DMS53 treated with DMSO at 0.1 percent for 48 hours (cell line): ENCODE data around the gene SMIM41.

ENCODE experiments used
- DNase-seq: peaks from one replicate; lab custom pipeline; 2025; ENCODE audit not compliant: unreplicated experiment; lab: John Stamatoyannopoulos, UW

Gene SMIM41

DNA sequence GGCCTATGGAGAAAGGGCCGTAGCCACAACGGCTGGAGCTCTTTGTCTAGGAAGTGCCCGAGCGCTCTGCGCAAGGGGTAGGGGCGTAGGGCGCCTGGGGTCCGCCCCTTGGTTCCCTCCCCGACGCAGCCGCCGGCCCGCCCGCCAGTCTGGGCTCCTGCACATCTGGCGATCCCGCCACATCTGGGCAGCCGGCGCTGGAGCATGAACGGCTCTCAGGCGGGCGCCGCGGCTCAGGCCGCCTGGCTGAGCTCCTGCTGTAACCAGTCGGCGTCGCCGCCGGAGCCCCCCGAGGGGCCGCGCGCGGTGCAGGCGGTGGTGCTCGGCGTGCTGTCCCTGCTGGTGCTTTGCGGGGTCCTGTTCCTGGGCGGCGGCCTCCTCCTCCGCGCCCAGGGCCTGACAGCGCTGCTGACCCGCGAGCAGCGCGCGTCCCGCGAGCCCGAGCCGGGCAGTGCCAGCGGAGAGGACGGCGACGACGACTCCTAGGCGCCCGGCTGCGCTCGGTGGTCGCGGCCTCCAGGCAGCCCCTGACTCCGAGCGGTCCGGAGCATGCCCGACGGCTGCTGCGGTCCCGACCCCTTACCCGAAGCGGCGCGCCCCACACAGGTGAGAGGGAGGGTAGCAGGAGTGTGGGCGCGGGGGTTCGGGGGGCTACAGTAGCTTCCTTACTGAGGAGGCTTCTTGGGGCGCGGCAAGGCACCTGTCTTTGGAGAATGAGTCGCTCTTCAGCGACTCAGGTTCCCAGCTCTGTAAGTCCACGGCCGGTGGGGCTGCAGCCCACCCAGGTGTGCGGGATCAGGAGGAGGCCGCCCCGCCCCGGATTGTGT is at the start of gene SMIM41:
SMIM41 (plus strand) TSS at position 129 of the 827 bp plus-strand sequence; CDS start at position 205, 76 bp downstream.
- DNase-seq, result no peak

DNA sequence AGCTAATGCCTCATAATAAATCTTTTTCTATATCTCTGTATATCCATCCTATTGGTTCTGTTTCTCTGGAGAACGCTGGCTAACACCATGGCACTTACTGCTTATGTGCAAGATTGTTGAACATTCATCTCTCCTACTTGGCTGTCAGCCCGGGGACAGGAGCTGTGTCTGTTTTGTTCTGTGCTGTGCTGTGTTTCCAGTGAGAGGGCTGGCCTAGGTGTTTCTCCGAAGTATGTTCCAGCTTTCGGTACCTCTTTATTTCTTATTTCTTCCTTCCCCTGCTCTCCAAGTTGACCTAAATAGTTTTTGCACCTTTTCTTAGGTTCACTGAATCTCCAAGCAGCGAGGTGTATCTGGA is 47.1 kb upstream of the SMIM41 start:
- DNase-seq, result no peak

DNA sequence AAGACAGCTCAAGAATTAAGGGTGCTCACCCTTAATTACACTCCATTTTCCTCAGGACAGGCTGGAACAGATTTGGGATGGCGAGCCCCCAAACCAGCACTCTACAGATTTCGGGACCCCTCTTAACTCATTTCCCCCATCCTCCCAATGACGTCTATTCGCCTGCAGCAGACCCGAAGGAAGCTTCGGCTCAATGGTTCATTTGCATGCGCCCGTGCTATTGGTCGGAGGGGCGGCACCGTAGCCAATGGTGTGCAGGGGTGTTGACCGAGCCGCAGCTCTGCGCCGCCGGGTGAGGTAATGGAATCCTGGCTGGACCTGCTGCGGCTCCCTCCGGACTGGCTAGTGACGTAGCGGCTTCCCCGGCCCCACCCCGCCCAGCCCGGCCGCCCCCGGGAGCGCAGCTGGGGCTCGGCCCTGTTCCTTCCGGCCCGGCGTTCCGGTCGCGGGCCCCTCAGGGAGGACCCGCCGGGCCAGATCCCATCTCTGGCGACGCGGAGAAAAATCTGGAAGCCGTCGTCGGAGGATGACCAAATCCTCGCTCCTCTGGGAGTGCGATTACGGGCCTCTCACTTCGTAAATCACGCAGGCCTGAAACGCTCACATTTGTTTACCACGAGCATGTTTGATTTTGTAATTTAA is 46.6 kb upstream of the SMIM41 start:
- DNase-seq, result peak; percentile 95

DNA sequence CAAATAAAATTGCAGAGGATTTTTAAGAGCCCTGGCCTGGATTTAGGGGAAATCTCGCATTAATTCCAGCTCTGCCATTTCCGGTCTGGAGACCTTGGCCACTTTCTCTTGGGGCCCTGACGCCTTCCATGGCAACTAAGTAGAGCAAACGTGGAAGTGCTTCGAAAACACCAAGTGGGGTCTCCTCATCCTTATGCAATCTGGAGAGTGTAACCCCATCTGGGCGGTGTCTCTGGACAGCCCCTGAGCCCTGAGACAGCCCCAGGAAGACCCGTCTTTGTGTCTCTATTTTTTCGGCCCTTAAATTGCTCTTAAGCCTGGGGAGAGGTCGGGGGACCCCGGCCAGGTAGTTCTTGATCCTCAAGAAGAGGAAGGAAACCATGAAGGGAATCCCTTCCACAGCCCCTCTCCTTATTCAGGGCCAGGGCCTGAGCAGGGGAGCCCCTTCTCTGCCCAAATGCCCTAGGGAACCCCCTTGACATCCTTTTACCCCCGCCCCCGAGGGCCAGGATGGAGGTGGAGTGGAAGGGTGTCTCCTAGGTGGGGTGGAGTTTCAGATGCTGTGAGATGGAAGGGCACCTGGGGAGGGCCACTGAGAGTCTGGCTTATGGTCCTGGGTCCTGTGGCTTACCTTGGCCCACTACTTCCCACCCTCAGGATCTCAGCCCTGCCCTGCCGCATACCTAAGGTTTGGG is 45.9 kb upstream of the SMIM41 start:
- no peak for DNase-seq

DNA sequence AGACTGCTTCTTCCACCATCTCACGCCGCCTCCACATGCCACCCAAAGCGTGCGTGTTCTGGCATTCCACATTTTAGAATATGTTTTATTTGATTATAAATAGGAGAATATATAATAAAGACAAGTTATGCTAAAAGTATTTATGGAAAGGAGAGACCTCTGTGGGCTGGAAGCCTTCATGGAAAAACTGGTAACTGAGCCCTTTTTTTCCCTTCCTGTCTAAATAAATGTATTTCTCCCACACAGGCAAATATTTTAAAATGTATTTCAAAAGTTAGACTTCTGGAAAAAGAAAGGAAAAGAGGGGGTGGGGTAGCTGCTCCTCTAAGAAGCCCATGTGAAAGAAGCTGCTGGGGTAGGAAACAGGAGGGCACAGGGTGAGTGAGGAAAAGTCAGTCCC is 44.3 kb upstream of the SMIM41 start:
- DNase-seq, result no peak

DNA sequence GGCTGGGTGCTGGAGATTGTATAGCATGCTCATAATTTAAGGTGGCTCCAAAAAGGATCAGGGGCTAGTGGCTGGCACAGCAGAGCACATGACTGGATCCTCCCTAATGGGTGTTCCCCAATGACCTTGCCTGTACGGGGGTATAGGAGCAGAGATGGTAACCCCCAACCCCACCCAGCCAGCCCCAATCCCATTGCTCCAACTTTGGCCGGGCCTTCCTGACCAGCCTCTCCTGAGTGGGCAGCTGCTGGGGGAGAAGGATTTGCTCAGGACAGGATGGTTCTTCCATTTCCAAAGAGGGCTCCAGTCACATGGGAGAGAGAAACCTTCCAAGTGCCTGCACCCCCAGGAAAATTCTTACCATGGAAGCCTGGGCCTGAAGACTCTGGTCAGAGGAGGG is 43.6 kb upstream of the SMIM41 start:
- no peak for DNase-seq

DNA sequence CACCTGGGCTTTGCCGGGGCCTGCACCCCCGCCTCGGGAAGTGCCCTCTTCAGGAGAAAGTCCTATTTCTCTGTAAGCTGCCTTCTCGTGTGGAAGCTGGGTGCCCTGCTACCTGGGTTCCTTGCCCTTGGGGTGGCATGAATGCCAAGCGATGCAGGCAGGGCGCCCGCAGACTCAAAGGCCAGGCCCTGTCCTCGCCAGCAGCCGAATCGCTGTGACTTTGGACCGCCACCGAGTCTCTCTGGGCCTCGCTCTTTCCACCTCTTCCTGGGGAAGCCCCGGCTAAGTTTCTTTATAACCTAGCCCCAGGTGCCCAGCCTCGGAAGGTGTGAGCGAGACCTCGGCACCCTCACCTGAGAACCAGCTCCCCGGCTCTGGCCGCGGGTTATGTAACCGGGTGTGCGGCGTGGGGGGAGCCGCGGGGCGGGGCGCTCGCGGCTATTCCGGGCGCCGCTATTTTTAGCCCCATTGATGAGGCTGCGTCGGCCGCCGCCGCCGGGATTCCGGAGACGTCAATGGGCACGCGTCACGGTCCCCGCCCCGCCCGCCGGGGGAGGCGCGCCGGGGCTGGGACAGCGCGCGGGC is 42.8 kb upstream of the SMIM41 start:
- DNase-seq, result peak; percentile 50

DNA sequence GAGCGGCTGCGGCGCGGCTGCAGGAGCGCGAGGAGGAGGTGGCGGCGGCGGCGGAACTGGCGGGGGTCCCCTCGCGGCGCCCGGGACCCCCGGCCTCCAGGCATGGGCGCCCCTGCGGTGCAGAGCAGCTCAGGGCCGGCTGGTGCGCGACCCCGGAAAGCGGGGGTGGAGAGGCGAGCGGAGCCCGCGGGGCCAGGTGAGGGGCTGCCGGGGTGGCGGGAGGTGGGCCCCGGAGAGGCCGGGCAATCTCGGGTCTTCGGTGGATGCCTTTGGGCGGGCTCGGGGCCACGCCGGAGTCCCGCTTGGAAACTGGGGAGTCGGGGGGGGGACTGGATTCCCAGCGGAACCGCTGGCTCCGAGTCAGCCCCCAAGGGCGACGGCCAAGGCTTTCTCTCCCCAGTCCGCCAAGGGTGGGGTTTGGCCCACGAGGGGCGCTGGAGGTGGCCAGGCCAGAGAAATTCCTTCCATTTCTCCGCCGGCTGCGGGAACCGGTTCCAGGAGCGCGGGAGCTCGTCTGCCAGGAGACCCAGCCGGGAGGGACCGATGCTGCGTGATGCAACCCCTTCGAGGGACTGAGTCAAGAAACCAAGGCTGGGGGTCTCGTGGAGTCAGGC is 42.1 kb upstream of the SMIM41 start:
- DNase-seq, result no peak

DNA sequence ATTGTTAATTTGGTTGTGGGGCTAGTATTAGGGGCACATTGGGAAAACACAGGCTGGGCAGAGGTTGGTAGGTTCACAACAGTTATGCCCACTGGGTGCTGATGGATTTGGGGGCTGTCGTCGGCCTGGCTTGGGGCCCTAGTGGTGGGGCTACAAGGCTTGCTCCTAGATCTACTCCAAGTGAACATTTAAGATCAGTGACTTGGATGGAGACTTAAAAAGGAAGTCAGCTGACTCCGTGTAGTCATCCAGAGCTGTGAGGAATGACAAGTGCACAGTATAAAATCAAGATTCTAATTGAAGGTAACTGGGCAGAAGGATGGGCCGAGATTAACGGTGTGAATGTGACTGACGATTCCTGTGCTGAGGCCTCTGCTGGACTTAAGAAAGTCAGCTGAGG is 41.1 kb upstream of the SMIM41 start:
- no peak for DNase-seq

DNA sequence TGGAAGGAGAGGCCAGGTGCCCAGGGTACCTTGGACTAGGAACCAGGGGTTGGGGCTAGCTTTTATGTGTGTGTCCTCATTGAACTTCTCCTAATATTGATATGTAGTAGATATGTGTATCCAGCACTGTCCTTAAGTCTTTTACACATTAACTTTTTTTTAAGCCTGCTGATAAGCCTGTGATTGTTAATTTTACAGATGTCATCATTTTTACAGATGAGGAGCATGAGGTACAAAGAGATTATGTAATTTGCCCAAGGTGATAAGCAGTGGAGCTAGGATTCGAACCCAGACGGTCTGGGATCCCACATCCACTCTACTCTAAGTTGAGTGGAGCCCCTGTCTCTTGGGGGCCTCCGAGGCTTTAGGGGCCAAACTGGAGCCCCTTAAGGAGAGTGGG is 38.5 kb upstream of the SMIM41 start:
- no peak for DNase-seq

DNA sequence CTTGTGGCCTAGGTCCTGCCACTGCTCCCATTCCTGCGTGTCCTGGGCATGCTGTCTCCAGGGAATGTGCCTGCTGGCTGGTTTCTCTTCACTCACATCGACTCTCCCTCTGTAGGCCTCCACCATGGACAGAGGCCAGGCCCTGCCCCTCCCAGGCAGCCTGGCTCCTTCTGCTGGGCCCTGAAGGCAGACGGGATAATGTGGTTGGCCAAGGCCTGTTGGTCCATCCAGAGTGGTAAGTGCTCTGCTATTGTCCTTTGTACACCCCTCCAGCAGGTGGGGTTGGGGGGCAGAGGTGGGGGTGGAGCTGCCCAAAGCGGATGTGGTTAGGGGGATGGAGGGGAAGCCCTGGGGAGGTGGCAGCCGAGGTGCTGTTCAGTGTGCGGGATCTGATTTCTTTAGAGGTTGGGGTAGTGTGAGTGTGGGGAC is 37.8 kb upstream of the SMIM41 start:
- no peak for DNase-seq

DNA sequence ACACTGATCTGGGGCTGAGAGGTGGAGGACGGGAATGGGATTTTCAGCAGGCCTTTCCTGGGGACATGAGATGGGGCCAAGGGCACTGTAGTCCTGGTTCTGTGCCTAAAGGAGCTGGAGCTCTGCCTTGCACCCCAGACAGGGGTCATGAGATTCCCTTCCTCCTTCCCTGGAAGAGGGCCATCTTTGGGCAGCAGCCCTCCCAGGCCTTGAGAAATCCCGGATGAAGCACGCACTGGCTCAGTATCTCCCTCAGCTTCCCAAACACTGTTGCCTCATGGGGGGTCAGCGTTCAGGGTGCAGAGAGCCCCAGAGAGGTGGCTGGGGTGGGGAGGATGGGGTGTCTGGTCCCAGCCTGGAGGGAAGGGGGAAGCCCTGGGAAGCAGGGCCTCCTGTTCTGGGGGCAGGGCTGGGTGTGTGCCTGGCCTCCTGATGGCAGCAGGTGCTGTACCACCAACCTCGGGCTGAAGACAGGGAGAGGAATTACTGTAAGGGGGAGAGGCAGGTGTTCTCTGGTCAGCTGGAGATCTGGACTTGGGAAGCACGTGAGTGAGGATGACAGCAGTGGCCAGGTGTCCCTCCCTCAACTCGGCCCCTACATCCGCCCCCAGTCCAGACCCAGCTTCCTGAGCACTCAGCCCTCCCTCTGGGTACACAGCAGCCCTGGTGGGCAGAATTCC is 36.7 kb upstream of the SMIM41 start:
- peak; percentile 19 for DNase-seq

DNA sequence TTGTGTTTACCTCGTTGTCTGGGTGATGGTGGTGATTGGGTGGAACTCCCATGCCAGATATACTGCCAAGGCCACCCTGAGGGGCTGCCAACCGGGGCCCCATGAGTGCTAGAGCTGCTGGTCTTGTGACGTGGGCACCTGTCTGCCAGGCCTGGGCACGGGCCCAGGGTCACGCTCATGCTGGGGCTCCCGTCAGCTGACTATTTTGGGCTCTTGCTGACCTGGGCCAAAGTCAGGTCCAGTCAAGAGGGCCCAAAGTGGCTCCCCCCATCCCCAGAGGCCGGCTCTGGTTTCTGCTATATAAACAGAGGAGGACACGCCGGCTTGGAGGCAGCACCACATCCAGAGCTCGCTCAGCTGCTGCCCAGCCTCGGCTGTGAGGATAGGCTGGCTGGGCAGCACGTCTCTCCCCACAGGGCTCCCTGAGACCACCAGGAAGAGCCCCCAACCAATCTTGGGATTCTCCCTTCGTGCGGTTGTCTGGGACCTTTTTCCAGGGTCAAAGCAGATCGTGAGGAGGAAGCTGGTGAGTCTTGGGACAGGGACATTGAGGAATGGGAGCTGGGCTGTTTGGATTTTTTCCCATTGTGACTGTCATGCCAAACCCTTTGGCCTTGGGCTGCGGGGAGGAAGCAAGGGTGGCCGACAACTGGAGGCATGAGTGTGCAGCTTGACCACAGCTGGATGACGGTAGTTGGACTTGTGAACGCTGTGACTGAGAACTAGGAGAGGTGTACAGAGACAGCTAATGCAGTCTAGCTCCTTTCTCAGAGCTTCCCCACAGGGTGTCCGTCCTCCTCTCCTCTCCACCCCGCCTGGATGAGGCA is 35.9 kb upstream of the SMIM41 start:
- no peak for DNase-seq

DNA sequence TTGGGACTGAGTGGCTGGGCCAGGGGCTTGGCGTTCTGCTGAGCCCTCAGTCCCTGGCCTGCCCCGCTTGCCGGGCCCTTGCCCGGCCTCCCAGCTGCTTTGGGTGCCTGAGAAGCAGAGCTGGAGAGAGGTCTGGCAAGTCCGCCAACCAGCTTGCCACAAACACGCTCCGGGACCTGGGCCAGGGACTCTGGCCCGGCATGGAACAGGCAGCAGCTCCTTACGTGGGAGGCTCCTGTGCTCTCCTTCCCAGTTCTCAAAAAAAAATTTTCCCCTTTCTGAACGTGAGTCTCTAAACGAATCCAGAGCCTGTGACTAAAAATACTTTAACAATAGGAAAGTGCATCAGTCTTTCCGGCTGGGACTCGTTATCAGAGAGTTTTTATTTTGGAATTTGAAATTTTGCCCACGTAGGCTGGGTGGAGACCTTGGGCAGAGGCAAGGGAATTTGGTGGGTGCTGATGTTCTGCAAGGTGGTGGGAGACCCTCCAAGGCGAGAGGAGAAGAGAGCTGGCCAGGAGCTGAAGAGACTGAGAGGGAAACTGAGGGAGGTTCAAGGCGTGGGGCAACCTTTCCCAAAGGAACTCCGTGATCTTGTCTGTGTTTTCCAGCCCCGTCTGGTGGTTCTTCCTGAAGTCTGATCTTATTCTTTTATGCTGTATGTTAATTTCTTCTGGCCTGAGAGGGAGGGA is 35.1 kb upstream of the SMIM41 start:
- no peak for DNase-seq

DNA sequence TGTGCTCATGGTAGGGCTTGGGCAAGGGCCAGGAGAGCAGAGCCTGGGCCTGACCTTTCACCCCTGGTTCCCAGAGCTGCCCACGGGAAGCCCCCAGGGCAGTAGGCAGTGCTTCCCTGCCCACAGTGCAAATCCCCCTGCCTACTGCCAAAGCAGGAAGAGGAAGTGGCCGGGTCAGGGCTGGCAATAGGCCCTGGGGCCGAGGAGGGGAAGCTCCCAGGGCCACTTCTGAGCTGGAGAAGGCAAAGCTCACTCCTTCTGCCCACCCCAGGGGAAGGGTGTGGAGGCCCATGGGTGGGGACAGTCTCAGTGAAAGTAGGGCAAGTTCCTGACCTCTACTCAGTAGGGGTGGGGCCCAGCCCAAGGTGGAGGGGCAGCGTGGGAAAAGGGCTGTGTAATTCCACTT is 33.7 kb upstream of the SMIM41 start:
- no peak for DNase-seq

DNA sequence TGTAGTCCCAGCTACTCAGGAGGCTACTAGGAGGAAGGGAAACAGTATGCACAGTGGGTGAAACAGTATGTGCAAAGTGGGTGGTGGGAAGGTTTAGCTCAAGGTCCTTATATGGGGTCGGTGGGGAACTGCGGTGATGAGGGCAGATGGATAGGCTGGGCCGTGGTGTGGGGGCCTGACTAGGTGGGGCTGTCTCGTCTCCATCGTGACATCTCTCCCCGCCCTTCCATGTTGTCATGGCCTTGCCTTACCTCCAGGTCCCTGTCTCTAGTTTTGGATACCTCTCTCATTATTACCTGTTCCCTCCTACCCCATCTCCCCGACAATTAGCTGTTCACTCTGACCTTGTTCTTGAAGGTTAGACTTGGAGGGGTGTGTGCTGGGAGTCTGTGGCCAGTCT is 32.6 kb upstream of the SMIM41 start:
- no peak for DNase-seq

DNA sequence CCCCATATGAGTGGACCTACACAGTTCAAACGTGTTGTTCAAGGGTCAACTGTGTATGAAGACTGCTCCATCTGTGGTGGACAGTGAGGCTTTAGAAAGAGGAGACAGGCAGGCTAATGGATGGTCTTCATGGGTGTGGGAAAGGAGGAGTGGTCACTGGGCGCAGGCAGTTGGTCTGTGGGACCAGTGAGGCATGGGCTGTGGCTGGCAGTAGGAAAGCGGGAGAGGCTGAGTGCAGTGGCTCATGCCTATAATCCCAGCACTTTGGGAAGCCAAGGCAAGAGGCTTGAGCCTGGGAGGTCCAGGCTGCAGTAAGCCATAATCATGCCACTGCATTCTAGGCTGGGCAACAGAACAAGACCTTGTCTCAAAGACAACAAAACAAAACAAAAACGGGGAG is 30.2 kb upstream of the SMIM41 start:
- no peak for DNase-seq

DNA sequence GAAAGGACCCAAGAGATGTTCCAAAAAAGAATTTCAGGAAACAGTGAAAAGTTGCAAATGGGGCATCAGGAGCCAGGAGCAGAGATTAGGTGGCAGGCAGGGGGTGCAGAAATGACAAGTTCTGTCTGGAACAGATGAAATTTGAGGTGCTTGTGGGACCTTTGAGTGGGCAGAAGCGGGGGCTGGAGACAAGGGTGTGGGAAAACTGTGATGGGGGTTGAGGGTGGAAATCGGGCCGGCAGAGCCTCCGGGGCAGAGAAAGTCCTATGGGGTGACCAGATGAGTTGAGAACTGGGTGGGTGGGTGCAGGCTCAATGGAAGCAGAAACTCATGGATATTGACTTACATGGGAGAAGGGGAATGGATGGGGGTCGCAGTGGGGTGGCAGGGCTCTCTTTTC is 29.8 kb upstream of the SMIM41 start:
- no peak for DNase-seq

DNA sequence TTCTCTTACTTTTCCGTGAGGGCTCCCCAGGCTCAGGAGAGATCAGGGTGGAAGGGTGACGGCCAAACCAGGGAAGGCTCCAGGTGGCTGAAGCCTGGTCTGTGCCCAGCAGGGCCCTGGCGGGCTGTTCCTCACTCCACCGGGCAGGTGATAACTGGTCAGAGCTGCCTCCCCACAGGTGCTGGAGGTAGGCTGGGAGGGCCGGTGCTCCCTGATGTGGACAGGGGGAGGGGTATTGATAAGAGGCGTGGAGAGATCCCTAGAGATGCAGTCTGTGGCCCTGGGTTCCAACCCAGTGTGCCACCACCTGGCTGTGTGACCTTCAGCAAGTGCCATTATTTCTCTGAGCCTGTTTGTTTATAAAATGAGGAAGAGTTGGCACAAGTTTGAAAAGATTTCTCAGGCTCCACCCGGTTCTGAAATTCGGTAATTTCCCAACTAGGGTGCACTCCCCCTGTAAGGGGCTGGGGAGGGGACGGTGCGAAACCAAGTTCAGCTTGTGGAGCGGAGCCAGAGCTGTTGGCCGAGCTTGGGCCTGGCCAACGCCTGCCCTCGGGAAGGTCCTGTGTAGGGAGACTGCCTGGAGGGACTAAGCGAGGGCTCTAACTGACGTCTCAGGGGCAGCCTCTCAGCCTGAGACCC is 29.3 kb upstream of the SMIM41 start:
- DNase-seq, result peak; percentile 34
